Heart left ventricle (tissue), 13 donors: ENCODE measurements around the gene HPSE2.

ENCODE experiments used
- POLR2A ChIP-seq, 2 donors: fragments of 450-650 bp; IDR thresholded peaks; one replicate each; pipeline ENCODE4 v1.6.1; 2017; ENCODE audit warnings: antibody characterized with exemption in 2 of 2, mild to moderate bottlenecking in 2 of 2, moderate library complexity in 2 of 2
- TF ChIP-seq, protein P1 (sequence below), 12 donors: fragments of 200-600 bp; sonication (generic) in 4 of 12; IDR thresholded peaks; one replicate each; pipeline versions ENCODE4 v1.5.0 to v1.8.0; 2018 to 2022; ENCODE audit warnings: antibody characterized with exemption in 12 of 12, mild to moderate bottlenecking in 5 of 12
- donor health status: ischemic (EF 13 %, LVEDD 7.1; RV severe dilation, severe dysfunction).
- donor health status: DM: no; HTN: yes; CAD: no.
- donor health status: DM: no; HTN: no; CAD: no.
- donor health status: ischemic (EF 25% LVEDD 6.9; RV normal size, moderate dysfunction).
- donor health status: ischemic (EF 25% LVEDD 5.7; RV mildly dilated, moderate dysfunction).
- donor health status: ischemic (EF 35%, LVEDD 5.7; RV mildly dilated, moderate dysfunction).
- donor health status: nonischemic (EF 11% LVEDD 7.7; RV severe dilation, severe dysfunction).
- donor health status: DM: yes; HTN: yes; CAD: no.
- donor health status: PGD.
- donor health status: ischemic (EF 29% LVEDD 5.4; RV normal size, mild dysfunction).
- donor health status: nonischemic (EF 23%, LVEDD 6.1; RV moderate dilation, normal function).

DNA sequence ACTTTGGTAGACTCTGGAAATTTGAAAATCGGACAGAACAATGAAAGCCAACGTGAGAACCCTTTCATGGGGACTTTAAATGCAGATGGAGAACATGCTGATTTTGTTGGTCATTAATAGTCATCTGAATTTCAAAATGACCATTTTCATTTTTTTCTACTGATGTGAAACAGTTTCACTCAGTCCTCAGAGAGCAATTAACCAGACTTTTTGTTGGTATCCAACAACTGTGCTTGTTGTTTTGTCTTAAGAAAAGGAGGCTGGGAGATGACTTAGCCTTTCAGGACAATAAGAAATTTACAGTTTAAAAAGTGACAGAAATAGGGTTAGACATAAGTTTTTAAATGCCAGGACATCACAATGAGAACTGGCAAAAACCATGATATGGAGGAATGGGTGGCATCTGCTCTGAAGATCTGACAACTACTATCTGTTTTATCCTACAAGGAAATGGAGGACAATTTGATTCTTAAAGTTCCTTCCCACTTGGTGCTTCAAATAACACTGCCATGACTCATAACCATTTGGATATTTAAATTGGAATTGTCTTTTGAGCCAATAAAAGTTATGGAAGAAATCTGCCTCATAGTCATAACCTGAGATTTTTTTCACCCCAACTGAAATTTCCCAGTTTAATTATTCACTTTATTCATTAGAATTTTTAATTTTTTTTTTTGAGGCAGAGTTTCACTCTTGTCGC, 701.8 kb downstream of the HPSE2 start:
- TF ChIP-seq, protein P1, sequence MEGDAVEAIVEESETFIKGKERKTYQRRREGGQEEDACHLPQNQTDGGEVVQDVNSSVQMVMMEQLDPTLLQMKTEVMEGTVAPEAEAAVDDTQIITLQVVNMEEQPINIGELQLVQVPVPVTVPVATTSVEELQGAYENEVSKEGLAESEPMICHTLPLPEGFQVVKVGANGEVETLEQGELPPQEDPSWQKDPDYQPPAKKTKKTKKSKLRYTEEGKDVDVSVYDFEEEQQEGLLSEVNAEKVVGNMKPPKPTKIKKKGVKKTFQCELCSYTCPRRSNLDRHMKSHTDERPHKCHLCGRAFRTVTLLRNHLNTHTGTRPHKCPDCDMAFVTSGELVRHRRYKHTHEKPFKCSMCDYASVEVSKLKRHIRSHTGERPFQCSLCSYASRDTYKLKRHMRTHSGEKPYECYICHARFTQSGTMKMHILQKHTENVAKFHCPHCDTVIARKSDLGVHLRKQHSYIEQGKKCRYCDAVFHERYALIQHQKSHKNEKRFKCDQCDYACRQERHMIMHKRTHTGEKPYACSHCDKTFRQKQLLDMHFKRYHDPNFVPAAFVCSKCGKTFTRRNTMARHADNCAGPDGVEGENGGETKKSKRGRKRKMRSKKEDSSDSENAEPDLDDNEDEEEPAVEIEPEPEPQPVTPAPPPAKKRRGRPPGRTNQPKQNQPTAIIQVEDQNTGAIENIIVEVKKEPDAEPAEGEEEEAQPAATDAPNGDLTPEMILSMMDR (IDR thresholded peaks at IDR 0.05): no peak
- no peak for TF ChIP-seq POLR2A (IDR thresholded peaks at IDR 0.05)
